Activated T-cell treated with anti-CD3 and anti-CD28 coated beads, Interleukin-2, amount 50 U/mL, for 4 hours (primary cell): ENCODE measurements around the gene CREB5. TPM values are rescaled to one million over a fixed set of nuclear protein-coding genes. Genes with fewer than 3 reads are reported as not detected.
"Not testable (repeated sequence)": the region's sequence is repeated elsewhere in the genome, so short reads cannot be mapped to it uniquely, and the experiment has no call there.

Source experiments
- ATAC-seq, 2 donors: fragments of 200-7000 bp; cut with Tn5 transposase; one replicate each; pipeline ENCODE4 v1.10.0; 2021
- DNase-seq: peaks from one replicate; pipeline ENCODE4 v3.0.0-alpha.2; 2020
- H3K27me3 Mint-ChIP-seq: one replicate; pipeline ENCODE4 v1.8.0; 2021; ENCODE audit warnings: low read depth, mixed read lengths
- H3K36me3 Mint-ChIP-seq: one replicate; pipeline ENCODE4 v1.8.0; 2022; ENCODE audit warnings: mixed read lengths; ENCODE audit not compliant: insufficient read depth
- H3K4me1 Mint-ChIP-seq: one replicate; pipeline ENCODE4 v1.8.0; 2021; ENCODE audit warnings: low read depth, mixed read lengths
- H3K4me3 Mint-ChIP-seq: one replicate; pipeline ENCODE4 v1.8.0; 2021; ENCODE audit warnings: mild to moderate bottlenecking, moderate library complexity, mixed read lengths
- H3K9me3 Mint-ChIP-seq: one replicate; pipeline ENCODE4 v1.8.0; 2021; ENCODE audit warnings: mixed read lengths
- total RNA-seq, 3 donors: library from RNA; stranded (reverse); gene quantifications; one replicate each; pipeline ENCODE4 v1.2.1, GENCODE V29; 2021

CREB5 gene
- total RNA-seq, 3 donors from 2014 or later, result 0.37 to 0.81 (median 0.68) TPM

- no peak for DNase-seq
- no peaks in the 10 kb centered on the region for H3K4me1 Mint-ChIP-seq
- ATAC-seq, result no peak
- no peak overlapping the region for H3K4me3 Mint-ChIP-seq
- H3K9me3 Mint-ChIP-seq, result no peaks in the 10 kb centered on the region
- peaks cover 4% of the 10 kb centered on the region for H3K27me3 Mint-ChIP-seq
- no peaks in the 10 kb centered on the region for H3K36me3 Mint-ChIP-seq
These were observed 367.6 kb downstream of the CREB5 start for GRCh38 chr7:28779954-28780353.

GRCh38 chr7:28782362-28782761, 370.0 kb downstream of the CREB5 start:
- no peak for ATAC-seq
- no peaks in the 10 kb centered on the region for H3K36me3 Mint-ChIP-seq
- DNase-seq, result no peak
- no peaks in the 10 kb centered on the region for H3K4me1 Mint-ChIP-seq
- H3K27me3 Mint-ChIP-seq, result peaks cover 2% of the 10 kb centered on the region
- no peak overlapping the region for H3K4me3 Mint-ChIP-seq
- H3K9me3 Mint-ChIP-seq, result no peaks in the 10 kb centered on the region

- no peaks in the 10 kb centered on the region for H3K36me3 Mint-ChIP-seq
- ATAC-seq (no peak), DNase-seq (no peak)
- H3K4me3 Mint-ChIP-seq, result no peak overlapping the region
- H3K4me1 Mint-ChIP-seq, result no peaks in the 10 kb centered on the region
- H3K9me3 Mint-ChIP-seq, result no peaks in the 10 kb centered on the region
- H3K27me3 Mint-ChIP-seq, result peaks cover 2% of the 10 kb centered on the region
These were observed 372.0 kb downstream of the CREB5 start for GRCh38 chr7:28784171-28784902.

GRCh38 chr7:28785041-28785995, 373.0 kb downstream of the CREB5 start:
- ATAC-seq, result no peak
- no peak overlapping the region for H3K4me3 Mint-ChIP-seq
- no peaks in the 10 kb centered on the region for H3K36me3 Mint-ChIP-seq
- no peaks in the 10 kb centered on the region for H3K9me3 Mint-ChIP-seq
- no peak for DNase-seq
- H3K27me3 Mint-ChIP-seq, result no peaks in the 10 kb centered on the region
- H3K4me1 Mint-ChIP-seq, result no peaks in the 10 kb centered on the region

GRCh38 chr7:28786156-28786555, 373.8 kb downstream of the CREB5 start:
- H3K4me3 Mint-ChIP-seq, H3K4me1 Mint-ChIP-seq, H3K27me3 Mint-ChIP-seq, H3K36me3 Mint-ChIP-seq, H3K9me3 Mint-ChIP-seq, ATAC-seq, DNase-seq: not testable (repeated sequence)

- H3K4me3 Mint-ChIP-seq, result no peak overlapping the region
- no peaks in the 10 kb centered on the region for H3K27me3 Mint-ChIP-seq
- no peak for DNase-seq
- no peak for ATAC-seq
- no peaks in the 10 kb centered on the region for H3K36me3 Mint-ChIP-seq
- no peaks in the 10 kb centered on the region for H3K9me3 Mint-ChIP-seq
- no peaks in the 10 kb centered on the region for H3K4me1 Mint-ChIP-seq
These were observed 374.8 kb downstream of the CREB5 start for GRCh38 chr7:28787106-28787505.

GRCh38 chr7:28790467-28790866, 378.1 kb downstream of the CREB5 start:
- H3K9me3 Mint-ChIP-seq, result no peaks in the 10 kb centered on the region
- no peak overlapping the region for H3K4me3 Mint-ChIP-seq
- H3K36me3 Mint-ChIP-seq, result no peaks in the 10 kb centered on the region
- ATAC-seq, result no peak
- no peaks in the 10 kb centered on the region for H3K27me3 Mint-ChIP-seq
- no peaks in the 10 kb centered on the region for H3K4me1 Mint-ChIP-seq
- DNase-seq, result no peak

- no peaks in the 10 kb centered on the region for H3K36me3 Mint-ChIP-seq
These were observed 380.5 kb downstream of the CREB5 start for GRCh38 chr7:28792858-28793257.

GRCh38 chr7:28793381-28794085, 381.2 kb downstream of the CREB5 start:
- H3K27me3 Mint-ChIP-seq, result no peaks in the 10 kb centered on the region
- H3K36me3 Mint-ChIP-seq, result no peaks in the 10 kb centered on the region
- no peaks in the 10 kb centered on the region for H3K4me1 Mint-ChIP-seq
- H3K9me3 Mint-ChIP-seq, result no peaks in the 10 kb centered on the region
- DNase-seq (no peak), ATAC-seq (no peak)
- H3K4me3 Mint-ChIP-seq, result no peak overlapping the region

More at GRCh38 chr7:28792858-28793257, 380.5 kb downstream of the CREB5 start:
- Mint-ChIP-seq H3K4me3 (no peak overlapping the region), H3K9me3 (no peaks in the 10 kb centered on the region), H3K27me3 (no peaks in the 10 kb centered on the region), H3K4me1 (no peaks in the 10 kb centered on the region)
- DNase-seq (no peak), ATAC-seq (no peak)

- Mint-ChIP-seq H3K27me3 (peaks cover 2% of the 10 kb centered on the region), H3K9me3 (no peaks in the 10 kb centered on the region), H3K4me1 (no peaks in the 10 kb centered on the region), H3K36me3 (no peaks in the 10 kb centered on the region), H3K4me3 (no peak overlapping the region)
- no peak for DNase-seq
- ATAC-seq, result no peak
These were observed 386.0 kb downstream of the CREB5 start for GRCh38 chr7:28798274-28798673.

- Mint-ChIP-seq H3K9me3 (no peaks in the 10 kb centered on the region), H3K4me3 (no peak overlapping the region), H3K27me3 (peaks cover 2% of the 10 kb centered on the region), H3K4me1 (no peaks in the 10 kb centered on the region), H3K36me3 (no peaks in the 10 kb centered on the region)
- DNase-seq (no peak), ATAC-seq (no peak)
These were observed 387.3 kb downstream of the CREB5 start for GRCh38 chr7:28799619-28800018.

GRCh38 chr7:28800150-28800549, 387.8 kb downstream of the CREB5 start:
- Mint-ChIP-seq H3K27me3 (peaks cover 2% of the 10 kb centered on the region), H3K36me3 (no peaks in the 10 kb centered on the region), H3K4me3 (no peak overlapping the region), H3K9me3 (no peaks in the 10 kb centered on the region), H3K4me1 (no peaks in the 10 kb centered on the region)
- ATAC-seq, result no peak
- DNase-seq, result no peak

- H3K4me1 Mint-ChIP-seq, result no peaks in the 10 kb centered on the region
- no peaks in the 10 kb centered on the region for H3K36me3 Mint-ChIP-seq
- no peak for DNase-seq
- H3K9me3 Mint-ChIP-seq, result no peaks in the 10 kb centered on the region
- H3K27me3 Mint-ChIP-seq, result peaks cover 2% of the 10 kb centered on the region
- no peak overlapping the region for H3K4me3 Mint-ChIP-seq
- no peak for ATAC-seq
These were observed 390.1 kb downstream of the CREB5 start for GRCh38 chr7:28802450-28802849.

- H3K36me3 Mint-ChIP-seq, result no peaks in the 10 kb centered on the region
- no peak overlapping the region for H3K4me3 Mint-ChIP-seq
- no peaks in the 10 kb centered on the region for H3K9me3 Mint-ChIP-seq
- DNase-seq, result no peak
- no peaks in the 10 kb centered on the region for H3K4me1 Mint-ChIP-seq
- peaks cover 2% of the 10 kb centered on the region for H3K27me3 Mint-ChIP-seq
- ATAC-seq, result no peak
These were observed 391.8 kb downstream of the CREB5 start for GRCh38 chr7:28804157-28804556.
